HG03342 (cell line): ENCODE data around the gene PTGR1.

ENCODE experiments used
- ATAC-seq: cut with Tn5 transposase; IDR thresholded peaks from one replicate; pipeline ENCODE4 v1.9.1; 2021; ENCODE audit warnings: mild to moderate bottlenecking, moderate library complexity; ENCODE audit not compliant: unreplicated experiment

Gene PTGR1

GRCh38 chr9:111548623-111549022, 50.8 kb downstream of the PTGR1 start:
- ATAC-seq = no peak

- ATAC-seq = no peak
These were observed 56.8 kb downstream of the PTGR1 start for GRCh38 chr9:111542497-111543254.

- ATAC-seq = no peak
These were observed 66.2 kb downstream of the PTGR1 start for GRCh38 chr9:111533099-111533790.

GRCh38 chr9:111531716-111532115, 67.7 kb downstream of the PTGR1 start:
- no peak for ATAC-seq

GRCh38 chr9:111529787-111530186, 69.7 kb downstream of the PTGR1 start:
- no peak for ATAC-seq

- no peak for ATAC-seq
These were observed 72.1 kb downstream of the PTGR1 start for GRCh38 chr9:111527347-111527746.

- ATAC-seq = peak; percentile 68
These were observed 74.1 kb downstream of the PTGR1 start, which contains the start of gene ZNF483 for GRCh38 chr9:111525056-111525977. ZNF483 (plus strand) TSS chr9:111525179; CDS start chr9:111527396, 2,217 bp downstream.

- no peak for ATAC-seq
These were observed 74.8 kb downstream of the PTGR1 start for GRCh38 chr9:111524731-111525055.

- ATAC-seq = no peak
These were observed 83.4 kb downstream of the PTGR1 start for GRCh38 chr9:111516061-111516465.

- ATAC-seq = no peak
These were observed 84.5 kb downstream of the PTGR1 start for GRCh38 chr9:111514967-111515366.
